K562 (cell line): ENCODE measurements around the gene NCOA6. TPM values are rescaled to one million over a fixed set of nuclear protein-coding genes. Genes with fewer than 3 reads are reported as not detected.

Experiments used
- ATAC-seq: fragments of 200-7000 bp; cut with Tn5 transposase; 3 replicates; pipeline ENCODE4 v1.9.1; 2020; ENCODE audit warnings: moderate library complexity
- BruUV-seq: library from RNA; stranded (reverse); fragments of 400-500 nt; replicated peaks from 2 replicates; lab custom pipeline; 2021; lab: Mats Ljungman, UMichigan
- CTCF ChIA-PET: fragments of 300-600 bp; formaldehyde crosslinking; extraction: SDS; loops from one replicate; lab custom pipeline; 2021; ENCODE audit warnings: low intra/inter-chr PET ratio; lab: Yijun Ruan, JAX
- POLR2A ChIA-PET: fragments of 300-600, 350-650 bp; sonication (Branson Sonifier 250); formaldehyde crosslinking; extraction: SDS; loops from one replicate; lab custom pipeline; 2021; ENCODE audit warnings: antibody characterized with exemption, inconsistent platforms; lab: Yijun Ruan, JAX
- DNase-seq, 4 experiments: peaks; one replicate each; pipeline versions ENCODE4 v3.0.0 to v3.0.0-alpha.2; 2011 to 2018; ENCODE audit warnings: low spot score in 3 of 4, mixed read lengths in 3 of 4; ENCODE audit errors: extremely low read depth in 1 of 4
- FAIRE-seq: peaks from 2 replicates; lab custom pipeline; 2011; peaks lifted over from hg19 to GRCh38; lab: Jason Lieb, UNC
- H2AFZ ChIP-seq: 2 replicates; pipeline ENCODE4 v1.6.0; 2011; ENCODE audit warnings: low read depth, low read length, control low read depth, inconsistent platforms
- H3K27ac ChIP-seq: fragments of 200-600 bp; 3 replicates; pipeline ENCODE4 v1.8.0; 2011; ENCODE audit warnings: low read depth, mild to moderate bottlenecking, control low read depth, inconsistent platforms, low read length, moderate library complexity, mixed read lengths; ENCODE audit errors: extremely low read depth
- H3K27me3 ChIP-seq, 2 experiments: fragments of 300-600 bp in 1 of 2; 2 replicates in 1 of 2; 3 replicates in 1 of 2; pipeline versions ENCODE4 v1.6.0 to v1.8.0; 2011; ENCODE audit warnings: inconsistent platforms in 2 of 2, low read length in 2 of 2, mild to moderate bottlenecking in 1 of 2, mixed read lengths in 1 of 2, moderate library complexity in 1 of 2; ENCODE audit not compliant: control insufficient read depth in 2 of 2, insufficient read depth in 2 of 2
- H3K36me3 ChIP-seq: fragments of 300-600 bp; 3 replicates; pipeline ENCODE4 v1.8.0; 2011; ENCODE audit warnings: mild to moderate bottlenecking, low read length, inconsistent platforms; ENCODE audit not compliant: control insufficient read depth, insufficient read depth
- H3K4me1 ChIP-seq, 2 experiments: fragments of 200-600 bp in 1 of 2; replicated peaks in 1 of 2; 2 replicates in 1 of 2; 3 replicates in 1 of 2; pipeline versions ENCODE4 v1.5.1 to v1.8.0; 2011; ENCODE audit warnings: inconsistent platforms in 2 of 2, low read length in 2 of 2, mild to moderate bottlenecking in 1 of 2, mixed read lengths in 1 of 2, moderate library complexity in 1 of 2; ENCODE audit not compliant: control insufficient read depth in 2 of 2, insufficient read depth in 2 of 2
- H3K4me2 ChIP-seq: 2 replicates; pipeline ENCODE4 v1.6.1; 2011; ENCODE audit warnings: low read length, control low read depth, inconsistent platforms, mixed read lengths; ENCODE audit not compliant: insufficient read depth
- H3K4me3 ChIP-seq: fragments of 200-600 bp; sonication (generic), shearing (Covaris generic); 2 replicates; pipeline ENCODE4 v1.5.1; 2016; ENCODE audit warnings: control low read depth, inconsistent platforms
- H3K79me2 ChIP-seq: fragments of 200-600 bp; 3 replicates; pipeline ENCODE4 v1.8.0; 2011; ENCODE audit warnings: low read length, inconsistent platforms; ENCODE audit not compliant: control insufficient read depth, insufficient read depth
- H3K9ac ChIP-seq, 2 experiments: 2 replicates each; pipeline versions ENCODE4 v1.6.0 to v1.6.1; 2011; ENCODE audit warnings: low read depth in 2 of 2, low read length in 2 of 2, control low read depth in 1 of 2, inconsistent platforms in 1 of 2, mild to moderate bottlenecking in 1 of 2, mixed read lengths in 1 of 2; ENCODE audit not compliant: insufficient read depth in 1 of 2
- H3K9me1 ChIP-seq: one replicate; pipeline ENCODE4 v1.6.0; 2011; ENCODE audit warnings: inconsistent platforms, mild to moderate bottlenecking, low read length, moderate library complexity; ENCODE audit not compliant: control insufficient read depth, insufficient read depth
- H3K9me3 ChIP-seq: replicated peaks from 2 replicates; pipeline ENCODE4 v1.5.1; 2011; ENCODE audit warnings: low read depth, low read length, inconsistent platforms; ENCODE audit not compliant: control insufficient read depth, insufficient read depth
- H4K20me1 ChIP-seq: replicated peaks from 2 replicates; pipeline ENCODE4 v1.6.1; 2011; ENCODE audit warnings: low read length, inconsistent platforms, mixed read lengths; ENCODE audit not compliant: control insufficient read depth, insufficient read depth
- CBX3 ChIP-seq, 2 experiments: IDR thresholded peaks; 1 replicate in 1 of 2; 2 replicates in 1 of 2; pipeline ENCODE4 v1.6.1; 2012; ENCODE audit warnings: inconsistent platforms in 2 of 2, low read length in 2 of 2, borderline replicate concordance in 1 of 2, control low read depth in 1 of 2
- DNMT1 ChIP-seq: fragments of 450-650 bp; IDR thresholded peaks from 2 replicates; pipeline ENCODE4 v1.6.1; 2016; ENCODE audit warnings: antibody characterized with exemption, mild to moderate bottlenecking
- EGR1 ChIP-seq: fragments of 450-650 bp; conservative IDR thresholded peaks from 2 replicates; pipeline ENCODE4 v1.6.1; 2017; ENCODE audit warnings: mild to moderate bottlenecking
- MYNN ChIP-seq, 2 experiments: sonication (generic); formaldehyde crosslinking in 1 of 2; IDR thresholded peaks; 2 replicates each; pipeline versions ENCODE4 v1.5.0 to v1.6.1; 2016 to 2020; ENCODE audit warnings: antibody characterized with exemption in 1 of 2, missing genetic modification reagents in 1 of 2
- NCOA4 ChIP-seq: fragments of 450-650 bp; IDR thresholded peaks from 2 replicates; pipeline ENCODE4 v1.6.1; 2018; ENCODE audit warnings: mild to moderate bottlenecking; ENCODE audit not compliant: partially characterized antibody
- NCOA6 ChIP-seq: fragments of 450-650 bp; IDR thresholded peaks from 2 replicates; pipeline ENCODE4 v1.6.1; 2017; ENCODE audit warnings: mild to moderate bottlenecking
- RFX7 ChIP-seq: fragments of 250-450 bp; sonication (Bioruptor Pico); IDR thresholded peaks from 2 replicates; pipeline ENCODE4 v1.5.1; 2021; ENCODE audit warnings: mild to moderate bottlenecking
- SMARCC2 ChIP-seq: fragments of 450-650 bp; IDR thresholded peaks from 2 replicates; pipeline ENCODE4 v1.6.1; 2017; ENCODE audit warnings: antibody characterized with exemption, moderate library complexity, mild to moderate bottlenecking, low read depth
- TCFL5 ChIP-seq: fragments of 250-450 bp; sonication (Bioruptor Pico); conservative IDR thresholded peaks from 2 replicates; pipeline ENCODE4 v1.6.1; 2021; ENCODE audit warnings: mild to moderate bottlenecking, moderate library complexity, matching md5 sums
- ZC3H4 ChIP-seq: sonication (generic); formaldehyde crosslinking; IDR thresholded peaks from 2 replicates; pipeline ENCODE4 v1.9.0; 2021; ENCODE audit warnings: missing genetic modification reagents, borderline replicate concordance
- ZNF431 ChIP-seq: sonication (generic); formaldehyde crosslinking; IDR thresholded peaks from 2 replicates; pipeline ENCODE4 v1.8.0; 2022; ENCODE audit warnings: mild to moderate bottlenecking, missing genetic modification reagents
- ZNF584 ChIP-seq: fragments of 200-800 bp; sonication (Bioruptor generic); IDR thresholded peaks from 2 replicates; pipeline ENCODE4 v1.6.1; 2016; ENCODE audit warnings: low read depth, mild to moderate bottlenecking, missing genetic modification characterization, missing compliant biosample characterization
- ZNF707 ChIP-seq: fragments of 250-450 bp; sonication (Bioruptor Pico); conservative IDR thresholded peaks from 2 replicates; pipeline ENCODE4 v1.8.0; 2022; ENCODE audit warnings: inconsistent platforms, mild to moderate bottlenecking, moderate library complexity
- ZSCAN32 ChIP-seq: fragments of 450-650 bp; formaldehyde crosslinking; IDR thresholded peaks from 2 replicates; pipeline ENCODE4 v1.4.0; 2020; ENCODE audit warnings: mild to moderate bottlenecking, moderate library complexity
- in situ Hi-C: fragments of 300-500 bp; cut with MboI; formaldehyde crosslinking; loops from 4 replicates; pipeline ENCODE4 v1.15.0; 2018; ENCODE audit warnings: inconsistent platforms, mixed read lengths
- intact Hi-C: fragments of 100-400 bp; cut with micrococcal nuclease; formaldehyde crosslinking; loops from 2 replicates; pipeline ENCODE4 v1.14.2; 2022
- polyA plus RNA-seq, 8 experiments: library from polyadenylated mRNA; depleted of rRNA in 4 of 8; stranded (reverse) in 5 of 8; unstranded in 3 of 8; fragments of >200 nt; fragmentation: Nextera tagmentation in 2 of 8; fragmentation: Illumina TruSeq in 1 of 8; extraction: Ambion mirVana in 2 of 8; extraction: Trizol in 1 of 8; gene quantifications; 2 replicates each; pipeline versions ENCODE4 v1.2.1 to v1.2.3, GENCODE V29; 2011 to 2014; ENCODE audit warnings: inconsistent platforms in 1 of 8, missing spikeins in 1 of 8
- total RNA-seq, 7 experiments: library from RNA; depleted of rRNA in 6 of 7; stranded (reverse); fragments of >200 nt in 6 of 7; fragmentation: Illumina TruSeq in 2 of 7; extraction: Trizol in 2 of 7; gene quantifications; 2 replicates each; pipeline versions ENCODE4 v1.2.1 to v1.2.3, GENCODE V29; 2011 to 2021; ENCODE audit warnings: low replicate concordance in 1 of 7
- TF ChIP-seq, protein P1 (sequence below): fragments of 250-450 bp; sonication (Bioruptor Pico); IDR thresholded peaks from 2 replicates; pipeline ENCODE4 v1.8.0; 2022; ENCODE audit warnings: inconsistent platforms, mild to moderate bottlenecking, moderate library complexity, borderline replicate concordance
- TF ChIP-seq, protein P2 (sequence below): fragments of 200-800 bp; sonication (Bioruptor generic); IDR thresholded peaks from 2 replicates; pipeline ENCODE4 v1.6.1; 2016; ENCODE audit warnings: missing genetic modification characterization, missing compliant biosample characterization

The NCOA6 gene
- total and polyA plus RNA-seq, 9 of the 15 experiments (the other 6 are each of a cell fraction or from before 2014, with no cell fraction given): 6.1 to 25.0 (median 9.5) TPM

- Histone ChIP-seq H3K36me3 (no peaks in the 10 kb centered on the region), H3K27me3 (no peaks in the 10 kb centered on the region)
- intact Hi-C loops: no loop called here
- ATAC-seq: peak; percentile 22; the same call in 1 of the 3 replicates
- no peak for TF ChIP-seq ZNF707 (CRISPR knock-in tag)
- no peak for TF ChIP-seq EGR1
- TF ChIP-seq, protein P1, sequence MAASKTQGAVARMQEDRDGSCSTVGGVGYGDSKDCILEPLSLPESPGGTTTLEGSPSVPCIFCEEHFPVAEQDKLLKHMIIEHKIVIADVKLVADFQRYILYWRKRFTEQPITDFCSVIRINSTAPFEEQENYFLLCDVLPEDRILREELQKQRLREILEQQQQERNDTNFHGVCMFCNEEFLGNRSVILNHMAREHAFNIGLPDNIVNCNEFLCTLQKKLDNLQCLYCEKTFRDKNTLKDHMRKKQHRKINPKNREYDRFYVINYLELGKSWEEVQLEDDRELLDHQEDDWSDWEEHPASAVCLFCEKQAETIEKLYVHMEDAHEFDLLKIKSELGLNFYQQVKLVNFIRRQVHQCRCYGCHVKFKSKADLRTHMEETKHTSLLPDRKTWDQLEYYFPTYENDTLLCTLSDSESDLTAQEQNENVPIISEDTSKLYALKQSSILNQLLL (CRISPR knock-in tag): no peak
- TF ChIP-seq RFX7 (CRISPR knock-in tag): no peak
- TF ChIP-seq TCFL5 (CRISPR knock-in tag): no peak
- no peak for TF ChIP-seq MYNN (IDR thresholded peaks at IDR 0.05)
- no peak for TF ChIP-seq MYNN (CRISPR knock-in tag; IDR thresholded peaks at IDR 0.05)
- TF ChIP-seq CBX3 (IDR thresholded peaks at IDR 0.05; ENCODE audit: borderline replicate concordance in 1 of 2, low read length in 2 of 2): no peak
- no peak for TF ChIP-seq ZNF431 (CRISPR knock-in tag)
- no peak for TF ChIP-seq NCOA6
- no peak for TF ChIP-seq SMARCC2
- TF ChIP-seq, protein P2, sequence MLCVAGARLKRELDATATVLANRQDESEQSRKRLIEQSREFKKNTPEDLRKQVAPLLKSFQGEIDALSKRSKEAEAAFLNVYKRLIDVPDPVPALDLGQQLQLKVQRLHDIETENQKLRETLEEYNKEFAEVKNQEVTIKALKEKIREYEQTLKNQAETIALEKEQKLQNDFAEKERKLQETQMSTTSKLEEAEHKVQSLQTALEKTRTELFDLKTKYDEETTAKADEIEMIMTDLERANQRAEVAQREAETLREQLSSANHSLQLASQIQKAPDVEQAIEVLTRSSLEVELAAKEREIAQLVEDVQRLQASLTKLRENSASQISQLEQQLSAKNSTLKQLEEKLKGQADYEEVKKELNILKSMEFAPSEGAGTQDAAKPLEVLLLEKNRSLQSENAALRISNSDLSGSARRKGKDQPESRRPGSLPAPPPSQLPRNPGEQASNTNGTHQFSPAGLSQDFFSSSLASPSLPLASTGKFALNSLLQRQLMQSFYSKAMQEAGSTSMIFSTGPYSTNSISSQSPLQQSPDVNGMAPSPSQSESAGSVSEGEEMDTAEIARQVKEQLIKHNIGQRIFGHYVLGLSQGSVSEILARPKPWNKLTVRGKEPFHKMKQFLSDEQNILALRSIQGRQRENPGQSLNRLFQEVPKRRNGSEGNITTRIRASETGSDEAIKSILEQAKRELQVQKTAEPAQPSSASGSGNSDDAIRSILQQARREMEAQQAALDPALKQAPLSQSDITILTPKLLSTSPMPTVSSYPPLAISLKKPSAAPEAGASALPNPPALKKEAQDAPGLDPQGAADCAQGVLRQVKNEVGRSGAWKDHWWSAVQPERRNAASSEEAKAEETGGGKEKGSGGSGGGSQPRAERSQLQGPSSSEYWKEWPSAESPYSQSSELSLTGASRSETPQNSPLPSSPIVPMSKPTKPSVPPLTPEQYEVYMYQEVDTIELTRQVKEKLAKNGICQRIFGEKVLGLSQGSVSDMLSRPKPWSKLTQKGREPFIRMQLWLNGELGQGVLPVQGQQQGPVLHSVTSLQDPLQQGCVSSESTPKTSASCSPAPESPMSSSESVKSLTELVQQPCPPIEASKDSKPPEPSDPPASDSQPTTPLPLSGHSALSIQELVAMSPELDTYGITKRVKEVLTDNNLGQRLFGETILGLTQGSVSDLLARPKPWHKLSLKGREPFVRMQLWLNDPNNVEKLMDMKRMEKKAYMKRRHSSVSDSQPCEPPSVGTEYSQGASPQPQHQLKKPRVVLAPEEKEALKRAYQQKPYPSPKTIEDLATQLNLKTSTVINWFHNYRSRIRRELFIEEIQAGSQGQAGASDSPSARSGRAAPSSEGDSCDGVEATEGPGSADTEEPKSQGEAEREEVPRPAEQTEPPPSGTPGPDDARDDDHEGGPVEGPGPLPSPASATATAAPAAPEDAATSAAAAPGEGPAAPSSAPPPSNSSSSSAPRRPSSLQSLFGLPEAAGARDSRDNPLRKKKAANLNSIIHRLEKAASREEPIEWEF (CRISPR knock-in tag): no peak
- TF ChIP-seq ZSCAN32 (CRISPR knock-in tag): no peak
- TF ChIP-seq NCOA4: no peak
- TF ChIP-seq DNMT1: no peak
- TF ChIP-seq ZC3H4 (CRISPR knock-in tag): no peak
- no peak for TF ChIP-seq ZNF584 (CRISPR knock-in tag)
- TF ChIP-seq, all 486 proteins: peak for 0
- peaks cover 19% of the 10 kb centered on the region for H3K79me2 ChIP-seq
- DNase-seq (no peak), FAIRE-seq (no peak)
- in situ Hi-C loops: no loop called here
- POLR2A ChIA-PET: interaction anchor here (0.8 to 2.3 kb wide), 4 partner anchors 9 to 46 kb away, joined by 3 to 12 read pairs (median 9); partner anchors contain the start of gene NCOA6
- no peaks in the 10 kb centered on the region for H4K20me1 ChIP-seq
- CTCF ChIA-PET: no interaction called here
- no peak overlapping the region for H2AFZ ChIP-seq
- BruUV-seq: no TSS peak
- no peak overlapping the region for H3K27ac ChIP-seq
- H3K9me1 ChIP-seq: no peaks in the 10 kb centered on the region
- peaks cover 0 to 6% of the 10 kb centered on the region in 2 experiments; a peak in 2 of 5 replicates for H3K4me1 ChIP-seq
- H3K4me2 ChIP-seq: no peak overlapping the region
- no peaks in the 10 kb centered on the region for H3K9me3 ChIP-seq
- no peak overlapping the region for H3K4me3 ChIP-seq
- H3K9ac ChIP-seq: no peak overlapping the region
Measured at GRCh38 chr20:34806255-34806654, 19.2 kb downstream of the NCOA6 start.
